Mesothelial cell of epicardium (in vitro differentiated cells): ENCODE measurements around the gene LRP3. TPM values are rescaled to one million over a fixed set of nuclear protein-coding genes. Genes with fewer than 3 reads are reported as not detected.

Source experiments
- DNase-seq, 2 experiments: peaks; one replicate each; pipeline ENCODE4 v3.0.0; 2021; ENCODE audit warnings: low spot score in 2 of 2; ENCODE audit not compliant: unreplicated experiment in 2 of 2
- H3K27ac Mint-ChIP-seq: 2 replicates; pipeline ENCODE4 v1.8.0; 2021; ENCODE audit warnings: mixed read lengths
- H3K27me3 Mint-ChIP-seq: 2 replicates; pipeline ENCODE4 v1.8.0; 2021; ENCODE audit warnings: low read depth, mixed read lengths
- H3K36me3 Mint-ChIP-seq: 2 replicates; pipeline ENCODE4 v1.8.0; 2021; ENCODE audit warnings: mixed read lengths
- H3K4me1 Mint-ChIP-seq: 2 replicates; pipeline ENCODE4 v1.8.0; 2021; ENCODE audit warnings: mixed read lengths
- H3K4me3 Mint-ChIP-seq: 2 replicates; pipeline ENCODE4 v1.8.0; 2021; ENCODE audit warnings: mild to moderate bottlenecking, moderate library complexity, mixed read lengths
- H3K9me3 Mint-ChIP-seq: 2 replicates; pipeline ENCODE4 v1.8.0; 2021; ENCODE audit warnings: mixed read lengths
- CTCF ChIP-seq: fragments of 200-600 bp; sonication (generic); IDR thresholded peaks from one replicate; pipeline ENCODE4 v1.5.0; 2021; ENCODE audit warnings: antibody characterized with exemption; ENCODE audit not compliant: unreplicated experiment
- total RNA-seq: library from RNA; stranded (reverse); gene quantifications from 3 replicates; pipeline ENCODE4 v1.2.1, GENCODE V29; 2021

The LRP3 gene
- total RNA-seq, 1 donor from 2014 or later, result 34.1 TPM

- no peak for DNase-seq
- TF ChIP-seq CTCF, result no peak
- no peak overlapping the region for H3K27ac Mint-ChIP-seq
- H3K36me3 Mint-ChIP-seq, result no peaks in the 10 kb centered on the region
- H3K27me3 Mint-ChIP-seq, result no peaks in the 10 kb centered on the region
- no peak overlapping the region for H3K4me3 Mint-ChIP-seq
- H3K4me1 Mint-ChIP-seq, result no peaks in the 10 kb centered on the region
- no peaks in the 10 kb centered on the region for H3K9me3 Mint-ChIP-seq
These were observed 57.5 kb downstream of the LRP3 start for GRCh38 chr19:33251526-33252090.

- H3K27ac Mint-ChIP-seq, result no peak overlapping the region
- H3K4me3 Mint-ChIP-seq, result no peak overlapping the region
- H3K36me3 Mint-ChIP-seq, result no peaks in the 10 kb centered on the region
- no peaks in the 10 kb centered on the region for H3K4me1 Mint-ChIP-seq
- no peak for TF ChIP-seq CTCF
- H3K9me3 Mint-ChIP-seq, result no peaks in the 10 kb centered on the region
- no peak for DNase-seq
- no peaks in the 10 kb centered on the region for H3K27me3 Mint-ChIP-seq
These were observed 58.4 kb downstream of the LRP3 start for GRCh38 chr19:33252418-33252962.

- no peaks in the 10 kb centered on the region for H3K4me1 Mint-ChIP-seq
- H3K36me3 Mint-ChIP-seq, result no peaks in the 10 kb centered on the region
- H3K27ac Mint-ChIP-seq, result no peak overlapping the region
- DNase-seq, result no peak
- no peak for TF ChIP-seq CTCF
- no peaks in the 10 kb centered on the region for H3K27me3 Mint-ChIP-seq
- peaks cover 3% of the 10 kb centered on the region for H3K9me3 Mint-ChIP-seq
- no peak overlapping the region for H3K4me3 Mint-ChIP-seq
These were observed 58.8 kb downstream of the LRP3 start for GRCh38 chr19:33252971-33253370.

- H3K27ac Mint-ChIP-seq, result no peak overlapping the region
- H3K4me1 Mint-ChIP-seq, result no peaks in the 10 kb centered on the region
- no peaks in the 10 kb centered on the region for H3K27me3 Mint-ChIP-seq
- H3K9me3 Mint-ChIP-seq, result peaks cover 8% of the 10 kb centered on the region
- H3K36me3 Mint-ChIP-seq, result no peaks in the 10 kb centered on the region
- no peak for TF ChIP-seq CTCF
- DNase-seq, result no peak
- H3K4me3 Mint-ChIP-seq, result no peak overlapping the region
These were observed 60.2 kb downstream of the LRP3 start for GRCh38 chr19:33254245-33254824.

GRCh38 chr19:33255781-33256180 lies 61.7 kb downstream of the LRP3 start:
- no peak for DNase-seq
- Mint-ChIP-seq H3K27ac (no peak overlapping the region), H3K4me3 (no peak overlapping the region), H3K27me3 (no peaks in the 10 kb centered on the region), H3K4me1 (no peaks in the 10 kb centered on the region), H3K9me3 (peaks cover 8% of the 10 kb centered on the region), H3K36me3 (no peaks in the 10 kb centered on the region)
- no peak for TF ChIP-seq CTCF
